Stimulated activated CD4-positive, alpha-beta T cell treated with anti-CD3 and anti-CD28 coated beads, Interleukin-2, amount 100 ng/mL, for 24 hours (primary cell): ENCODE measurements around the gene TUBGCP6.
A peak's percentile ranks its signal among the peaks of the same experiment; 100 is the strongest.

Experiments
- DNase-seq, 2 donors: peaks; one replicate each; pipeline ENCODE4 v3.0.0-alpha.2; 2020

The TUBGCP6 gene

DNA sequence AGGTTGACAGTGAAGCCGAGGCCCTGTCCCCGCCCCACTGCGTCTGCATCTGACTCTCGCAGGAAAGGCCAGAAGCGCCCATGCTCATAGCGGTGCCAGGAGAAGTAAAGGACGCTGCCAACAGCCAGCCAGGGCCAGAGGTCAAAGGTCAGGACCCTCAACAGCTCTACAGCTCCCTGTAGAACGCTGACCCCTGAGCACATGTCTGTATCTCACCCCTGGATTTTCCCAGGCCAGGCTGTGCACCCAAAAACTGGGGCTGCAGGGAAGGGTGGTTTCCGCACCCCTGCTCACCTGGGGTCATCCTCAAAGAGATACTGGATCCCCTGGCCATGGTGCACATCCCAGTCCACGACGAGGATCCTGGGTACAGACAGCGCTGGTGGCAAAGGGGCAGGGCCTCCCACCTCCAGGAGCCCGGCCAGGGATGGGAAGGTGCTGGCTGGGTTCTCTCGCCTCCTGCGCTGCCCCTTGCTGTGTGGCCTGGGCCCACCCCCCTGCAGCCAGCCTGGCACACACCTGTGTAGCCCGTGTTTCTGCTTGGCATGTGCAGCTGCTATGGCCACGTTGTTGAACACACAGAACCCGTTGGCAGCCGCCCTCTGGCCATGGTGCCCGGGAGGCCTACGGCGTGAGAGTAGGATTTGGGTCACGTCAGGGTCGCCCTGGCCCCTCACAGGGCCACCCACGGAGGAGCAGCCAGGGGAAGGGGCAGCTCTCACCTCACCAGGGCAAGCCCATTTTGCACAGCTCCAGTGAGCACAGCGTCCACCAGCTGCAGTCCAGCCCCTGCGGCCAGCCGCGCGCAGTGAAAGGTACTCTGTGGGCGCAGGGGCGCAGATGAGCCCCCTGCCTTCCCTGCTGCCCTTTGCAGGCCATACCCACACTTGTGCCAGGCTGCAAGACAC, 4.8 kb upstream of the TUBGCP6 start:
- no peak for DNase-seq

DNA sequence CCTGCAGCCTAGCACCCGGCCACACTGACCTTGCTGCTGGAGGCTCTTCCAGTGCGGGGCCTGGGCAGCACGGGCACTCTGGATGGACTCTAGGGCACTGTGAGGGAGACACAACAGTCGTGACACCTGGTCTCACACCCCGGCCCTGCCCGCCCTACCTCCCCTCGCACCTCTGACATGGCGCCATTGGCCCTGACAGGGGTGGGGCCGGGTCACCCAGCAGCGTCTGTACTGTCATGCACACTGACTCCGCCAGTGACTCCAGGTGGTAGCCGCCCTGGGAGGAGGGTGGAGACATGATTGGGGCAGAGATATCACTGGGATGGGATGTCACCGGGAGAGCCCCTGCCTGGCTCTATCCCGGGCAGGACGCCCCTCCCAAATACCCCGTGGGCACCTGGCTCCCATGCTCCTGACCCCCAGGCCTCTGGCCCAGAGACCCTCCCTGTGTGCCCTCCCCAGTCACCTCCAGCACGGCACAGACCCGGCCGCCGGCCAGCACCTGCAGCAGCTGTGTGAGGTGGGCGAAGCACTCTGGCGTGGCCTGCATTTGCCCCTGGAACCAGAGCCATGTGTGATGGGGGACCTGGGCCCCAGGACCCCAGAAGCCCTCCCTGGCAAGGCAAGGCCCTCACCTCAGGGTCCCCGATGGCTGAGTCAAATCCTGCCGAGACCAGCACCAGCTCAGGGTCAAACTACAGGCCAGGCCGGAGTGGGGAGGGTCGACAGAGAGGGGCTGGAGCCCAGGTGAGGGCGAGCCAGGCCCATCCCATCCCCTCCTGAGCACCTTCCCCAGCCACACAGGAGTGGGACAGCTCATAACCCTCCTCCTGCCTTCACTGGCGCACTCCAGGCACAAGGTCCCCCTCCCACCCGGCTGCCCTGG, 3.6 kb upstream of the TUBGCP6 start:
- DNase-seq, result no peak

DNA sequence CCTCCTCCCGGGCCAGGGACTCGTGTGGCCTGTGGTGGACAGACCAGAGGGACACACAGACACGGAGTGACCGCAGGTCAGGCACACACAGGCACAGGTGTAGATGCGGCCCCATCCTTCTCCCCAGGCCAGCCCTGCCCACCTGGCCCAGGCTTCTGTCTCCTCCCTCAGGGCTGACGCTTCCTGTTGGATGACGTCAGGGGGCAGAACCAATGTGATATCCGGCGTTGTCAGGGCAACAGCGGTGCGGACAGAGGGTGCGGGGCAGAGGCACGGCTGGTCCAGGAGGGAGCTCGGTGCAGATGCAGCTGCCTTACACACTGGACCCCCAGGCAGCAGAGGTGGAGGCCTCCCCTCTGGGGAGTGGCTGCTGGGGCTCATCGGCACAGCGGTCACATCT, 2.9 kb upstream of the TUBGCP6 start:
- DNase-seq, result peak in 1 of 2 donors; percentile 53

DNA sequence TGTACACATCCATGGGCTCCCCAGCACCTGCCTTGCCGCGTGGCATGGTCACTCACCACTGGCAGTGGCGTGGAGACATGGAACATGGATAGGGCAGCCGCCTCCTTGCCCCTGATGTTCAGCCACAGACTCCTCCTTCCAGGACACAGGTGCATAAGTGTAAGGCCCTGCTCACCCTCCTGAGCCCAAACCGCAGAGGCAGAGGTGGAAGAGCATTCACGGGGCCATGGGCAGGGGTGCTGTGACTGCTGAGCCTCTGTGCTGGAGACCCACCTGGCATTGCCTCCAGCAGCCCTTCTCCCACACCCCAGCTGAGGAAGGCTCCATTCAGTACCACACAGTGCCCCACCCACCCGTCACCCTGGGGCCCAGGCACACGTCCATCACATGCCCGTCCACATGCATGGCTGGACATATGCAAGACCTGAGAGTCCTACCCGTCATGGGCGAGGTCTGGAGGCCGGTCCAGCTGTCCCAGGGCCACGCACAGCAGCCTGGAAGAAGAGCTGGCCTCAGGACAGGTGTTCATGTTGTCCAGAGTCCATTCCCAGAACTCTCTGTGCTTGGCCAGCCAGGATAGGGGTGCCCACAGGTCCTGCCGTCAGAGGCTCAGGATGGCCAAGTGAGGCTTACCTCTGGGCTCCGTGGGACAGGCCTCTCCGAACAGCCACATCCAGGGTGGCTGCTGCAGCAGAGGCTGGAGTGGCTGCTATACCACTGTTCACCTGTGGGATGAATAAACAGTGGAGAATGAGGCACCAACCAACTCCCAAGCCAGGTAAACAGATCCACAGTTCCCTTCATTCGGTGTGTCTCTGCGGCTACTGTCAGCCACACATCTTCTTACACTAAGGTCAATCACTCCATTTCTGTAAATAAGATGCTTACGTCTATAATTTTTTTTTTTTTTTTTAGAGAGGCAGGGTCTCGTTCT, 1.7 kb upstream of the TUBGCP6 start:
- DNase-seq, result no peak

DNA sequence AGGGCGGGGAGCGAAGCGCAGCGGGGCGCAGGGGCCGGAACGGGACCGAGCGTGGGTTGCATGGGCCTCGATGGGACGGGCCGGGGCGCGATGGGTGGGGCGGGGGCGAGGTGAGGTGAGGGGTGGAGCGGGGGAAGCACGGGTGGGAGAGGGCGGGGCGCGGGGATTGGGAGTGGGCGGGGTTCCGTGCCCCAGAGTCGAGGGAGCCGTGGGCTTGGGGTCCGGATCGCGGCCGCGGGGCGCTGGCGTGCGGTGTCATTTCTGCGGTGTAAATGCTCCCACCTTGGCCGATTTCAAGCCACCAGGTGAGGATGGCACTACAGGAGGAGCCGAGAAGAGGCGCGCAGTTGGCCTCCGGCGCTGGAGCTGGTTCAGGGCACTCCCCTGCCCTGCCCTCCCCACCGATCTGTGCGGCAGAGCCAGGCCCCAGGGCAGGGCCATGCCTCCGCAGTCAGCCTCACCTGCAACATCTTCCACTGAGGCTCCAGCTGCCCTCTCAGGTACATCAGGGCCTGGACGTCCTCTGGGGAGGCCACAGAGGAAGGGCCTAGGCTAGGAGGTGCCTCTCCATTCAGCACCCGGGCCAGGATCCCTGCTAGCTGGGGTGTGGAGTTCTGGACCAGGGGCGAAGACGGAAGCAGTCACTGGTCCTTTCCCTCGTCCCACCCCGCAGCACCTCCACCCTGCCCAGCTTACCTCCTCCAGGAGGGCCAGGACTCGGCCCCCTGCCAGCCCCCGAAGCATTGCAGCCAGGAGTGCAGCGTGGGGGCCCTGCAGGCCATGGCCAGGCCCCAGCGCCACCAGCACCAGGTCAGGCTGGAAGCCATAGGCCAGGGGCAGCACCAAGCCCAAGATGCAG, 620 bp upstream of the TUBGCP6 start:
- DNase-seq, result no peak

DNA sequence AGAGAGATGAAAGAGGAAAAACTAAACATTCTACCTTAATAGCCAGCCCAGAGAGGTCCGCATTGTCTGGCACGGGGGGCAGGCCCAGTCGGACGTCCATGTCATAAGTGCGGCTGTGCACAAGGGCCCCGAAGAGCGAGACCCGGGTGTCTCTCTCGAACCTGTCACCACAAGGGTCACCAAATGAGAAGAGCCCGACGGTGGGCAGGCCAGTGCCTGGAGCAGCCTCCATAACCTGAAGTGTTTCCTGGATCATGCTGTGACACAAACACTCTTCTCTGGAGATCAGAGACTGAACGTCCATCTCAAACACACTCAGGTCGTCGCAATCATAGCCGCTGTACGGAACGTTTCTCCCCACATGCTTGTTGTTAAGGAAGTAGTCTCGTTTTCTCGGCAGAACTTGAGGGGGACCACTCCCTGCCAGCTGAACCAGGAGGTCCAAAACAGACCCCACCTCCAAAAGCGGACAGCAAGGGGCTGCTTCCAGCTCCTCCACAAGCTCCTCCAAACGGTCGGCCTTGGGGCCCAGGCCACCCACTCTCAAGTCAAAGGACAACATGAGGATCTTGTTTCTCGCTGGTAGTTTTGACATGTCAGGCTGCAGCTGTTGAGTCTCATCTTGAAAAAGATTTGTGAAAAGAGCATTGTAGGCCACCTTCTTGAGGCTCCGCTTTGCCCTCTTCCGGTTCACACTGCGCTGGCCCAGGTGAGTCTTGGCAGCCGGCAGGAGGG, 971 bp downstream of the TUBGCP6 start:
- no peak for DNase-seq

DNA sequence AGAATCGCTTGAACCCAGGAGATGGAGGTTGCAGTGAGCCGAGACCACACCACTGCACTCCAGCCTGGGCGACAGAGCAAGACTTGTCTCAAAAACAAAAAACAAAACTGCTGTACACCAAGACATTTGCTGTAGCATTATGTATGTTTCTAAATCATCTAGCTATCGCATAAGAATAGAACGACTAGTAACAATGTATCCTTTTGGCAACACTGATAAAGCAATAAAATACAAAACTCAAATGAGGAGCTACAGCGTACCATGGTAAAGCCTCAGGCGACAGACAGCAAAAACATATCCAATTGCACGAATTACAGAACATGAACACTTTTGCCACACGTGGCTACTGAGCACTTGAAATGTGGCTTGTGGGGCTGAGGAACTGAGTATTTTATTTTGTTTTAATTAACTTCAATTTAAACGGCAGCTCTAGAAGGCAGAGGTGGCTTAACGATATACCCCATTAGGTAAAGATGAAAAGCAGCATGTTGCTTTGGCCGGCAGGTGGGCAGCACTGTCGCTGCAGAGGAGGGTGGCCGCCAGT, 2.3 kb downstream of the TUBGCP6 start:
- no peak for DNase-seq

DNA sequence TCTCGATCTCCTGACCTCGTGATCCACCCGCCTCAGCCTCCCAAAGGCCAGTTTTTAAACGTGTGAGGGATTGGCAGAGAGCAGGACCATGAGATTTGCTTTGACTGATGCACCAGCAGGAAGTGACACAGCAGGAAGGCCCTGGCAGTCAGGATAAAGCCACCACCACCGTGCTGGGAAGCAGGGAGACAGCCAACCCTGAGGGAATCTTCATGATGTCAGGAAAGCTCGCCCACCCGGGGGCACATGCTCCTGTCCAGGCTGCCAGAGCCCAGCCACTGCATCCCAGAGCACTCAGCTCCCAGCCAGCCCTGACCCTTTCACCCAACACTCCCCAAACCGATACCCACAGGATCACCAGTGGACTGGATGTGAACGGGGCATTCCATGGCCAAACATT, 6.1 kb downstream of the TUBGCP6 start:
- DNase-seq, result no peak

DNA sequence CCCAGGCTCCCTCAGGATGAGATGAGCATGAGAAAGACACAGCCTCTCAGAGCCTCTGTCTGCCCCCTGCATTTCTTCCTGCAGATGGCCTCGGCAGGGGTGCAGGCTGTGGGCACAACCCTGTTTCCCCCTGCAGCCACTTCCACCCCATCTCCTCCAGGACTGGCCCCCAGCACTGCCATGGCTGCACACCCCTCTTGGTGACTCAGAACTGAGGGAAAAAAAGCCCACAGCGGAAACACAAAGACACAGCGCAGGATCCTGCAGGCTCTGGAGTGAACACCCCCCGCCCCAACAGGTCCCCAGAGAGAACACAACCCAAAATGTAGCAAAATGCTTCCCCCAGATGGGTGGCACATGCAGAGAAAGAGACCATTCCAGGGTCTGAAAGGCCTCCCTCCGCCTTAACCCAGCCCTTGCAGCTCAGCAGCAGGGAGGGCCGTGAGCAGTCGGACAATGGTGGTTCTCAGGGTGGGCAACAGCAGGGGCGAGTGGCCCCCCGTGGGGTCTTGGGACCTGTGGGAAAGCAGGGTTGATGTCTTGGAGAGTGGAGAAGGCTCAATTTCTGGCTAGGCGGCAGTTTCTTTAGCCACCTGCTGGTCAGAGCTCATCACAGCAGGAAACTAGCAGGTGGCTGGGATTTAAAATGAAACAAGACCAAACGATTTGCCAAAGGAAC, 8.0 kb downstream of the TUBGCP6 start:
- no peak for DNase-seq

DNA sequence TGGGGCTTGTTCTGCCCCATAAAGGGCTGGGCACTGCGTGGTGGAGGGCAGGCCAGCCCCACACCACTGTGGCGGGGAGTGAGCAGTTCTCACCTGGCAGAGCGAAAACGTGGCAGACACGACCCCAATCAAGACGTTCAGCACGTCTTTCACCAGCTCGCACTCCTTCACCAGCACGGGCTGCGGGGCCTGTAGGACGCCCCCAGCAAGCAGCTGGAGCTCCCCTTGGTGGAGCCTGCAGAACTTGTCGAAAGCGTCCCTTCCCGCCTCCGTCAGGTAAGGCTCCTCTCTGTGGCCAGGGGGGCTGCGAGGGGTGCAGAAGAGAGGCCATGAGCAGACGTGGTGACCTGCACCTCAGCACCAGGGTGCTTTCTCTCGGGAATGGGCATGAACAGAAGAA, 11.6 kb downstream of the TUBGCP6 start:
- no peak for DNase-seq

DNA sequence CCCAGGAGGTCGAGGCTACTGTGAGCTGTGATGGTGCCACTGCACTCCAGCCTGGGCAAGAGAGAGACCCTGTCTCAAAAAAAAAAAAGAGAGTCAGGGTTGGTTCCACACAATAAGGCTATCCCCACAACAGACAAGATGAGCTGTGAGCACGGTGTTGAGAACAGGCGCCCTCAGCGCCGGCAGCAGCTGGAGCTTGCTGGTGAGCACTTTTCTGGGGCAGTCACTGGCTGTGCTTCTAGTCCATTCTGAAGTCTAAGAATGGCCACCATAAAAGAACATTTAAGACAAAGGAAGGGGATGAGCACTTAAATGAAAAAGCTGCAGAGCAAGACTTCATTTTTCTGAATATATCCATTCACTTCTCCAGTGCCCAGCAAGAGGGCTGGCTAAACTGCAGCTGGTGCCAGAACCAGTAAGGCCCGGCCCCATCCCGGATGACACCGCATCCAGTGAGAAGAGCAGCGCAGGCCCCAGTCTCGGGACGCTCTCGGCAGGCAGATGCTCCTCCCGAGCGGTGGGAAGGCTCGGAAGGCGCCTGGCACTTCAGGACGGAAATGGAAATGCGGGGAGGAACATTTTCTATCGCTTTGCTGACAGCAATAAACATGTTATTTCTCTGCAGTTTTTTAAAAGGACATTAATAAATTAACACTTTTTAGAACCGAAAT, 12.2 kb downstream of the TUBGCP6 start:
- no peak for DNase-seq

DNA sequence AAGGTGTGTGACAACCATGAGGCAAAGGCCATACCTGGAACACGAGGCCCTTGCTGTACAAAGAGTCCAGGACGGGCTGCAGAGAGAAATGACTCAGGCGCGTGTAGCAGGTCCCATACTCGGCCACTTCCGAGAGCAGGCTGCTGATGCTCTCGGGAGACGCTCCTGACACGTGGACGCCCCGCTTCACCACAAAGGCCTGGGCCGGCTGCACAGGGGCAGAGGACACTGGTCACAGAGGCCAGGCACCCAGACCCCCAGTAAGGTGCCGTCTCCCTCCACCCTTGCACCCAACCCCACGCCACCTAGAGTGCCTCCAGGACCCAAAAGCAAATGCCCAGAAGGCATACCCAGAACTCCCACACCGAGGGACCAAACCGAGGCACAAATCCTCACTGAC, 15.5 kb downstream of the TUBGCP6 start:
- no peak for DNase-seq

DNA sequence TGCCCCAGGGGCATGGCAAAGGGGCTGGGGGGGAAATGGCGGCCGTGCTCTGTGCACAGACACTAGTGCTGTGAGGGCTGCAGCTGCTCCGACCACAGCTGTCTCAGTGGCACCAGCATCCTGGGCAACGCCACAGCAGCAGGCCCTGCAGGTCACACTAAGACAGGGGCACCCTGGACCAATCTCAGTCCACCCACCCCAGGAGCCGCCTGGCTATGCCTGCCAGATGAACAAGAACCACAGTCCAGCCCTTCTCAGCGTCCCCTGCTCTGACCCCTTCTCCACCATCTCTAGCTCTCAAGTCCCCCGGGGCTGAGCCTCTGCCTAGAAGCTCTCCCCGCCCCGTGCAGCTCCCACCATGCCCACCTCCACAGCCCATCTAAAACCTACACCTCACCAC, 16.5 kb downstream of the TUBGCP6 start:
- no peak for DNase-seq

DNA sequence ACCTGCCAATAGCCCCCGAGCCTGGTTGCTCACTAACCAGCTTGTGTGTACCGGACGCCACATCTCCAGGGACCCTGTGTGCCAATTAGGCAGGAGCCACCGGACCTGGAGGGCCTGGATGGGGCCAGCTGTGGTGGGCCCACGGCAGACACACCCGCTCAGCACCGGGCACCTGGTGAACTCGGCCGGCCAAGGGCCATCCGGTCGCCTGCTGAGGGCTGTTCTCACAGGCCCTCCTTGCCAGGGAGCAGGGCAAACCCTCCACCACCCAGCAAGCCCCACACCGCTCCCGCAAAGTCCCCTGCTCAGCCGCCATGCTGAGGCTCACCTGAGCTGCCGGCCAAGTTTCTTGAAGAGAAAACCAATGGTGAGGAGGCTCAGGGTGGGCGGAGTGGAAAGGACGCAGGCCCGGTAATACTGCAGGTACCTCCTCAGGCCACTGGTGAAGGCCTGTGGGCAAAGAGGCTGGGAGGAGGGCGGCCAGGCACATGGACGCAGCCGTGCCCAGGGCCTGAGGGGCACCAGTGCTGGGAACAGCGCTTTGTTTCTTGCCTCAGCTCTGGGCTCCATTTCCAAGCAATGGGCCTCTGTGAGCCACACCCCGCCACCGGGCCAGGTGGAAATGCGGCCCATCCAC, 17.1 kb downstream of the TUBGCP6 start:
- no peak for DNase-seq

DNA sequence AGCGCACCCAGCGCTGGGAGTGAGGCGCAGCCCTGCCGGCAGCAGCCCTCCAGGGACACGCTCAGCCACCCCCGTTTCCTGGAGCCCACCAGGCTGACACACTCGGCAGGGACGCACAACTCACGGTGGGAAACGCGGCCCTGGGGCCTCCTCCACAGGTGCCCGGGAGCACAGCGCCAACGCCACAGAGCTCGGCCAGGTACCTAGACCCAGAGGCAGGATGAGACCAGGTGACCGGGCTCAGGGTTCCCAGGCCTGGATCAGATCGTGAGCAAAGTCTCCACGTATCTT, 18.0 kb downstream of the TUBGCP6 start:
- no peak for DNase-seq

DNA sequence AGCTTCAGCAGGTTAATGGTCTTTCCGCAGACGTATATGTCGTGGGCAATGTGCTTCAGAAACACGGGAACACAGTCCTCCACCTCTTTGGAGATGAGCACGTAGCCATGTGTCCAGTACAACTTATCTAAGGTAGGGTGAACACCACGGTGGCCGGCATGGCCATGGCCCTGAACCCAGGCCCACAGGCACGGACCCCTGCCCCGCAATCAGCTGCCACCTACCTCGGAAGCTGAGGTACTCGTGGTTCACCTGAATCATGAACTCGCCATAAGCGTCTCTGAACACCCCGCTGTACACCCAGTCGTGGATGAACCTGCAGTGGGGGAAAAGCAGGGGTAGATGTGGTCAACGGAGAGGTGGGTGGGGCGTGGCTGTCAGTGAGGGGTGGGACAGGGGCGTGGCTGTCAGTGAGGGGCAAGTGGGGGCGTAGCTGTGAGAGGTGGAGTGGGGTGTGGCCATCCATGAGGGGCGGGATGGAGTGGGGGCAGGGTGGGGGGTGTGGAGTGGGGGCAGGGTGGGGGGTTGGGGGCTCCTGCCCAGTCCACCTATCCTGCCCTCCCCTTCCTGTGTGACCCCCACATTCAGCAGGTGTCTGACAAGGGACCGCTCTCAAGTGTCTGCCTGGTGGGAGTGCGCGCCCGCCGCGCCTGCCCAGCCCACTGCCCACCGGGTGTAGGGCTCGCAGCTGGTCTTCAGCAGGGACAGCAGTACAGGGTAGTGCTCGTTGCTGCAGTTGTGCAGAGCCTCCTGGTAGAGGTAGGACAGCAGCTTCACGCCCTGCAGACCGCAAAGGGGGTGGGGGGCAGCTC, 18.6 kb downstream of the TUBGCP6 start:
- DNase-seq, result no peak

DNA sequence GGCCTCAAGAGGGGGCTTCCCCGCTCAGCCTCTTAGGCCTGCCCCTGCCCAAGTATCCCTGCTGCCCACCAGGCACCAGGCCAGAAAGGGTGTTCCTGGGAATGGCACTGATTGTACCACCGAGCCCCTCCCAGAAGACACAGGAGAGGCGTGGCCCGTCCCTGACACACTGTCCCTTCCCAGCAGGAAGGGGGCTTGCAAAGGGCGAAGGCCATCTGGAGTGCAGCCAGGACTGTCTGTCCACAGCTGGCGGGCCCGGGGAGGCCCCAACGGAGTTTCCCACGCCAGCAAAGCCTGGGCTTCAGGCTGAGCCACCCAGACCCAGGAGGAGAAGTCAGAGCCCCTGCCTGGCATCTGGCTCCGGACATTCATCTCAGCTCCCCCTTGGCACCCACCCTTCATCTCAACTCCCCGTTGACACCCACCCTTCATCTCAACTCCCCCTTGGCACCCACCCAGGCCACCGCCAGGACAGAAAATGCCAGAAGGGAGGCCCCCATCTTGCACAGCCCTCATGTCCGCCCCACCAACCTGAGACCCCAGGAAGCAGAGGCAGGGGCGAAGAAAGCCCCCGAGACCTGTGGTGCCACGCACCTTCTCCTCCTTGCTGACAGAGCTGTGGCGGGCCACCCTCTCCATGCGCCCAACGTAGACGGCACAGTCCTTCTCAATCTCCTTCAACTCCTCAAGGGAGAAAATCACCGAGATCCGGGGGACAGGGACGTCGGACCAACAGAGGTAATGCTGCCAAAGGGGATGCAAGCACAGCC, 19.4 kb downstream of the TUBGCP6 start:
- no peak for DNase-seq

DNA sequence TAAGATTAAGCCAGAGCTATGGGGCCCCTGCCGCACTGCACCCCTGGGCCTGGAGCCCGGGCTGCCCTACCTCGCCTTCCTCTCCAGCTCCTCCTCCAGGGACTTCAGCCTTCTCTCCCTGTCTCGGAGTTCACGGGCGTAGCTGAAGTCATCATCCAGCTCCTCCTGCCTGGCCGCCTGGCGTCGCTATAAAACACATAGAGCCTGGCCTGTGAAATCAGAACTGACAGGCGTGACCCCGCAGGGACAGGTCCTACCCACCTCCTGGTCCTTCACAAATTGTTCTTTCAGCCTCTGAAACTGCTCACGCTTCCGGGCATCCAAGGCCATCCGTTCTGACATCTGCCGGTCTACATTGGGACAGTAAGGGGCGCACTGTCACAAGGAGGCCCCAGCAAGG, 20.8 kb downstream of the TUBGCP6 start:
- no peak for DNase-seq
